ENCODE data around the gene PLK4. TPM values are rescaled to one million over a fixed set of nuclear protein-coding genes. Genes with fewer than 3 reads are reported as not detected.

PLK4 gene
- total RNA-seq, result 0.75 TPM
- long read RNA-seq, partial matches to known transcripts, result 0 of 1 reads
- long read RNA-seq, other reads (novel, unspliced or antisense), result 1 of 1 reads

DNA sequence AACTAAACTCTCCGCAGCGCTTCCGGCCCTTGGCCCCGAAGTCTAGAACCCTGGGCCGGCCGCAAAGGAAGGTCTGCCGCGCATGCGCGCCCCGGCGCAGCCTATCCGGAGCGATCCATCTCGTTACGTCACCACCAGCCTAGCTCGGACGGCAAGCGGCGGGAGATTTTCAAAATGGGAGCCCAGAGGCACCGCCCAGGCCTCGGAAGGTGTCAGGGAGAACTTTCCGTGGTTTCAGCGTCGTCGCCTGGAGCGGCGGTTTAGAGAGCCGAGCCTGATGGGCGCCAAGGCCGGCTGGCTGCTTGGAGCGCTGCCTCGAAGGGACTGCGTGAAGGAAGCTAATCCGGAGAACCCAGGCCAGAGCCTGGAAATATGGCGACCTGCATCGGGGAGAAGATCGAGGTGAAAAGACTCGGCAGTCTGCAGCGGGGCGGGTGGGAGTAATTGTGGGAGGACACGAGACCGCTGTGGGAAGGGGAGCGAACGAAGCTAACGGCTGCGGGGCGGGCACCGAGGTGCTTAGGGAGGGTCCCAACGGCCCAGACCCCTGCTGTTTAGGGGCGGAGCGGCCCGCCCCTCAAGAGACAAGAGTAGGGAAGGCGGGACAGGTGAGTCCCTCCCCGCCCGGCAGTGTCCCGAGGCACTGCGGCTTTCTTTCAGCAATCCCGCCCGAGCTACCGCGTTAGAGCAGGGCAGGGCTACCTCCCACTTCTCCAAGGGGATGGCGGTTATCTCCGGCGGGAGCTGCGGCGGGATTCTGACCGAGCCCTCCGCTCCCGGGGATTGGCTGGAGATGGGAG is at the start of gene PLK4:
Gene PLK4, plus strand, starts transcription at position 131 of the 800 bp plus-strand sequence. Its CDS starts 242 bp downstream, at position 373.
- peak; percentile 98 for DNase-seq (ENCODE audit: low spot score)
- intact Hi-C loops (cut with DNase I), result loop anchor here (1.0 to 5.0 kb wide), 2 partner anchors 84 to 99 kb away; partner anchors contain the start of genes ABHD18, HSPA4L and MFSD8

DNA sequence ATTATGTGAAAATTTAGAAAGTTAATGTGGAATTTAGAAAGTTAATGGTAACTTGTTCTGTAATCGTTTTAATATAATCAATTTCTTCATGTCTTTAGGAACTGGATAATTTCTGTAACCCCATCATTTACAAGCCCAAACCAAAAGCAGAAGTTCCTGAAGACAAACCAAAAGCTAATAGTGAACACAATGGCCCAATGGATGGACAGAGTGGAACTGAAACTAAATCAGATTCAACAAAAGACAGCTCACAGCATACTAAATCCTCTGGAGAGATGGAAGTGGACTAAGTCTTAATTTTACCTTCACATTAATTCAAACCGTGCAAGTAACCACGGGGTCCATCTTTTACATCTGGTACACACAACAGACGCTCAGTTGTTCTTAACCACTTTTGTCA is 48.1 kb upstream of the PLK4 start:
- DNase-seq (ENCODE audit: low spot score), result no peak
- intact Hi-C loops (cut with DNase I), result no loop called here

DNA sequence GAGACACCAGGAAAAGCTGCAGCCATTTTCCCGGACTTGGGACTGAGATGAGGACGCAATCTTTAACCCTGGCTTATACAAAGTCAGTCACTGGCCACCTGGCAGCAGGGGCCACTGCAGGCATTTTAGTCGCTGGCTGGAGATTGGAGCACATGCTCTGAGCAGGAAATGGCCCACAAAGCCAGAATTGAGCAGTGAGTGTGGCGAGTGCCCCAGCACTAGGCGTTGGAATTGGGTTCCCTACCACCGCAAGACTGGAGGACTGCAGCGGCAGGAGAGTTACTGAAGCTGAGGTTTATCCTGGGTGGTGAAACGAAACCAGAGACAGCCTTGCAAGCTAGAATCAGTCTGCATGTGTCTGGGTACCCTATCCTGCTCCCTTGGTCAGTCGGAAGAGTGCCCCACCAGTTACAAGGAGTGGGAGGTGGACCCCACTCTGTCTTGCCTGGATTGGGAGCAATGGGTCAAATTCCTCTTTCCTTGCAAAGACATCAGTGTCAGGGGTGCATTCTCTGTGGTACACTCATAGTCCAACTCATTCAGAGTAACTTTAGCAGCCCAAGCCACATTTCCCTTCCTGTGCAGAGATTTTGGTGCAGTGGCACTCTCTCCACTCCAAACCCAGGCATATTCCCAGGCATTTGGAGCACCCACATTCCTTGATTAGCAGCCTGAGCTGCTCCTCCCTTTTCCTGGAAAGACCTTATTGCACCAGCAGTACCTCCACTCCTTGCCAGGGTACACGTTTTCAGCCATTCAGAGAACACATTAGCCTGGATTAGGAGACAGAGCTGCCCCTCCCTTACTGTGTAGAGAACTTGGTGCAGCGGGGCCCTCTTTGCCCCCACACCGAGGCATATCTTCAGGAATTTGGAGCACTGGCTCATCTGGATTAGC is 36.7 kb upstream of the PLK4 start:
- DNase-seq (ENCODE audit: low spot score), result no peak
- intact Hi-C loops (cut with DNase I), result no loop called here

DNA sequence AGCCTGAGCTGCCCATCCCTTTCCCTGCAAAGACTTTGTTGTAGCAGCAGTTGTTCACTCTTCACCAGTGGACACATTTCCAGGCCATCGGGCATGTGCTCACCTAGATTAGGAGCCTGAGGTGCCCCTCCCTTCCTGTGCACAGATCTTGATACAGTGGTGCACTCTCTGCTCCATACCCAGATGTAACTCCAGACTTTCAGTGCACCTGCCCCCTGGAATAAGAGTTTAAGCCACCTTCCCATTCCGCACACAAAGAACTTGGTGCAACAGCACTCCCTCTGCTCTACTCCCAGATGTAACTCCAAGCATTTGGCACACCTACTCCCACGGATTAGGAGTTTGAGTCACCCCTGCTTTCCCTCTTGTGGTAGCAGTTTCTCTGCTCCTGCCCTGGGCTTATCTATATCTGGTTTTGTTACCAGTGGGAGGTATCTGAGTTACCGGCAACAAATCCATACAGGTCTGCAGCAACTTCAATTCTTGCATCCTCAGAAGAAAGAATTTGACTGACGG is 36.0 kb upstream of the PLK4 start:
- DNase-seq (ENCODE audit: low spot score), result no peak
- intact Hi-C loops (cut with DNase I), result no loop called here

DNA sequence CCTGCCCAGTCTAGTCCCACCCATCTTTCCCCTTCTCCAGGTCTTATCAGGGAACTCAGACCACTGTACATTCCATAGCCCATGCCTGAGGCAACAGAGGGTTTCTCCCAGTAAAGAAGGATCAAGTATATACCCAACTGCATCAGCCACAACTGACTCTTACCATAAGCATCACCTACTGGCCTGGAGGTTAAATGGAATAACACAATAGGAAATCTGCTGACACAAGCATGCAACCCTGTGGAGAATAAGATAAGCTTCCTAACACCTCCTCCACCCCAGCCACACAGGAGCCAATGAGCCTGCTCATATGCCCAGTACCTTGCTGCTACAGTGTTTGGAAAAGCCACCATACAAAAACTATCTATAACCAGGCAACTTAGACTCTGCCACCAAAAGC is 34.6 kb upstream of the PLK4 start:
- DNase-seq (ENCODE audit: low spot score), result no peak
- intact Hi-C loops (cut with DNase I), result no loop called here

DNA sequence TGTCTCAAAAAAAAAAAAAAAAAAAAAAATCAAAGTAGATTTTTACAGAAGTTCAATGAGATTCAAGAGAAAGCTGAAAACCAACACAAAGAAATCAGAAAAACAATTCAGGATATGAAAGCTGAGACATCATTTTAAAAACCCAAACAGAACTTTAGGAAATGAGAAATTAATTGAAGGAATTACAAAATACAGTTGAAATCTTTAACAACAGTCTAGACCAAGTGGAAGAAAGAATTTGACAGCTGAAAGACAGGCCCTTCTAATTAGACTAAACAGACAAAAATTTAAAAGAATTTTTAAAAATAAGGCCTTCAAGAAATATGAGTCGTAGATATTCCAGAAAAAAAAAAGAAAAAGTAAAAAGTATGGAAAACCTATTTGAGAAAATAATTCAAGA is 33.9 kb upstream of the PLK4 start:
- intact Hi-C loops (cut with DNase I), result no loop called here
- DNase-seq (ENCODE audit: low spot score), result no peak

DNA sequence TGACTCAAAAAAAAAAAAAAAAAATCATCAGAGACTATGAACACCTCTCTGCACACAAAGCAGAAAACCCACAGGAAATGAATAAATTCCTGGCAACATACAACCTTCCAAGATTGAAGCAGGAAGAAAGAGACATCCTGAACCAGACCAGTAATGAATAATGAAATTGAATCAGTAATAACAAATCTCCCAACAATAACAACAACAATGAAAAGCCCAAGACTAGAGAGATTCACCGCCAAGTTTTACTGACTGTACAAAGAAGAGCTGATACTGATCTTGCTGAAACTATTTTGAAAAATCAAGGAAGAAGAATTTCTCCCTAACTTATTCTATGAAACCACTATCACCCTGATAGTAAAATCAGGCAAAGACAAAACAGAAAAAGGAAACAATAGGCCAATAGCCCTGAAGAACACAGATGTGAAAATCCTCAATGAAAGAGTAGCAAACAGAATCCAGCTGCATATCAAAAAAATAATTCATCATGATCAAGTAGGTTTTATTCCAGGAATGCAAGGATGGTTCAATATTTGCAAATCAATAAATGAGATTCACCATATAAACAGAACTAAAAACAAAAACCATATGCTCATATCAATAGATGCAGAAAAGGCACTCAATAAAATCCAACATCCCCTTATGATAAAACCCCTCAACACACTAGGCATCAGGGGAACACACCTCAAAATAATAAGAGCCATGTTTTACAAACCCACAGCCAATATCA is 31.0 kb upstream of the PLK4 start:
- DNase-seq (ENCODE audit: low spot score), result no peak
- intact Hi-C loops (cut with DNase I), result no loop called here

DNA sequence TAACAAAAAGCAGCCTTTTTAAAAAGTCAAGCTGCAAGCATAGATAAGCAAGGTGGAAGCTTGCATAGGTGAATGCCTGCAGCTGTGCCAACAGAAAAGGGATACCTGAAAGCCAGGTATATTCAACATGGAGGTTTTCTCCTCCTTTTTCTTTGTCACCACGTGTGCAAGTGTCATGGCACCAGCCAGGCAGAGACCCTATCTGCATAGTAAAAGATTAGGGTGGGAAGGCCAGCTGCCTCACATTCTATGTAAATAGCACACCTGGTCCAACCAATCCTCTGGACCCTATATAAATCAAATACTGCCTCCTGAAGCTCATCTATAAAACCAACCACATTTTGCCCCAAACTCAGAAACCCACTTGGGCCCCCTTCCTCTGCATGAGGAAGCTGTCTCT is 28.0 kb upstream of the PLK4 start:
- no peak for DNase-seq (ENCODE audit: low spot score)
- intact Hi-C loops (cut with DNase I), result no loop called here

DNA sequence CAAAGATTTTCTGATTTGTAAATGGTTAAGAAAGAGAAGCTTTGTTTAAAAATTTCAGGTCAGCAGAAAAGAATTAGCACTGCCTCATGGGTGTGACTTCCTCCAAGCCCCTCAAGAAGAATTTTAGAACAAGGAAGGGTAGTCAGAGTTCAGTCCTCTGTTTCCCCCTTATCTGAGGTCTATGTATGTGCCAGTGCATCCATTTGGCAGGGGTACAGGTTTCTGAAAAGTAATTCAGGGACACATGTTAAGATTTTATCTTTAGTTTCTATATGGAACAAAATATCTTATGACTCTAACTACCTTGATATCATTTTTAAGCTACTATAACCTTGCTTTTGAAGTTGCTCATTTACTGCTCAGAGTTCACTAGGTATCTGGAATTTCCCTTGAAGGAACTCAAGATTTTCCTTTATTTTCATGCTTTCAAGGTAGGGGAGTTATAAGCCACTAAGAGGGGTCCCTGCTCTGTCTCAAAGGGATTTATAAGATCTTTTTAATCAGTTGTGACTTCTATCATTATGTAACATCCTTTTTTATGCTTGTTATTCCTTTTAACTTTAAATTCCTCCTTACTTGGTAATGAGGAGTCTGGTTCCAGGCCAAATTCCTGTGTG is 24.4 kb upstream of the PLK4 start:
- no peak for DNase-seq (ENCODE audit: low spot score)
- intact Hi-C loops (cut with DNase I), result no loop called here

DNA sequence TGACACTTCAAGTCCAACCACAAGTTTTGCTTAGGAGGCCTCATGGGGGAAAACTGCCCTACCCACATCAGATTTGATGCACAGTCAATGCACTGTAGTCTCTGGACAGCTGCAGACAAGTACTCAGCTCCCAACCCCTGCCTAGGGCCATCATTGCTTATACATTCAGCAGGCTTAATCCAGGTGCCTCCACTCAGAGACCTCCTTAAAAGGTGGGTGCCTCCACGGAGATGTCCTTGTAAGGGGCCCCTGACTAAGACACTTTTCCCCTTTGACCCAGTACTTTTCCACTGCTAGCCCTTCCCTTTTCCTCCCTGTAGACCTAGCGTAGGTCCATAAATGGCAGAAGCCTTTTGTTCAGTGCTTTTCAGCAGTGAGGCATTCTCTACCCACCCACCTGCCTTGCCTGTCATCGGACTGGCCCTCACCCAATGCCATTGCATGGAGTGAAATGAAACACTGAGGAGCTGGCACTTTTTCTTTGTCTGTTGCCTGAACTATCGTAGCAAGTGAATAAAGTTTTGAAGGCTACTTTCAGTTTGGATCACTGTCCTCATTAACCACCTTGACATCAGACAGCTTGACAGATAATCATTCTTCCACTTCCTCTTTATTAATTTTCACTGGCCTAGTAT is 23.8 kb upstream of the PLK4 start:
- intact Hi-C loops (cut with DNase I), result no loop called here

DNA sequence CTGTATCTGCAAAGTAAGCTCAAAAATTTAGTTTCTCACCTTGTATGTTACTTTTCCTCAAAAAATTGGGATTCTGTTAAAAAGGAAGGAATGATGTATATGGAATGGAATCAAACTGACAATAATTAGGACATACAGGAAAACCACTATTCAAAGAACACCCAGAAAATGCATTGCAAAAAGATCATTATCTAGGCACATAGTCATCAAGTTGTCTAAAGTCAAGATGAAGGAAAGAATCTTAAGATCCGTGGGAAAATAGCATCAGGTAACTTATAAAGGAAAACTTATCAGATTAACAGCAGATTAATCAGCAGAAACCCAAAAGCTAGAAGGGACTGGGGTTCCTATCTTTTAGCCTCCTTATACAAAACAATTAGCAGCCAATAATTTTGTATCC is 23.1 kb upstream of the PLK4 start:
- intact Hi-C loops (cut with DNase I), result no loop called here
- no peak for DNase-seq (ENCODE audit: low spot score)

More for the DNA sequence above, 23.8 kb upstream of the PLK4 start:
- DNase-seq (ENCODE audit: low spot score), result no peak

DNA sequence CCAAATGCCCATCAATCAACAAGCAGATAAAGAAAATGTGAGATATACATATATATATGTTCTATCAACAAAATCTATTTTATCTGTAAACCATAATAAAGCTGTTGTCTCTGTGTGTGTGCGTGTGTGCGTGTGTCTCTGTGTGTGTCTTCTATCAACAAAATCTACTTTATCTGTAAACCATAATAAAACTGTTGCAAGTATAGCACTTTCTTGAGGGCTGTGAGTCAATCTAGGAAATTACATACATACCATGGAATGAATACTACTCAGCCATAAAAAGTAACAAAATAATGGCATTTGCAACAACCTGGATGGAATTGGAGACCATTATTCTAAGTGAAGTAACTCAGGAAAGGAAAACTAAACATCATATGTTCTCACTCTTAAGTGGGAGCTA is 12.5 kb upstream of the PLK4 start:
- intact Hi-C loops (cut with DNase I), result no loop called here
- no peak for DNase-seq (ENCODE audit: low spot score)

DNA sequence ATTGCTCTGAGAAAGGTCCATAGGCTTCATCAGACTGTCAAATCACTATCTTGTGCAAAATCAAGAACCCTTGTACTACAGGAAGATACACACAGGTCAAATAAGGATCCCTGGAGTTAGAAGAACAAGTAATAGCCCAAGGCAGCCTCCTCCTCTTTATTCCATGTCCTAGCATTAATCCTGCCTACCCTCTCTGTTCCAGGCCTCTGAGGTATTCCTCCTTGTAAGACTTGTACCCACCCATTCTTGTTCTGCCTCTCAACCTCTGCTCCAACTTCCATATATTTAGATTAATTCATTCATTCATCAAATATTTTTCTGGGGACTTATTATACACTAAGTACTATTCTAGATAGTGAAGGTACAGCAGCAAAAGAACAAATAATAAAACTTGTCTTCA is 10.4 kb upstream of the PLK4 start:
- intact Hi-C loops (cut with DNase I), result no loop called here
- DNase-seq (ENCODE audit: low spot score), result no peak

DNA sequence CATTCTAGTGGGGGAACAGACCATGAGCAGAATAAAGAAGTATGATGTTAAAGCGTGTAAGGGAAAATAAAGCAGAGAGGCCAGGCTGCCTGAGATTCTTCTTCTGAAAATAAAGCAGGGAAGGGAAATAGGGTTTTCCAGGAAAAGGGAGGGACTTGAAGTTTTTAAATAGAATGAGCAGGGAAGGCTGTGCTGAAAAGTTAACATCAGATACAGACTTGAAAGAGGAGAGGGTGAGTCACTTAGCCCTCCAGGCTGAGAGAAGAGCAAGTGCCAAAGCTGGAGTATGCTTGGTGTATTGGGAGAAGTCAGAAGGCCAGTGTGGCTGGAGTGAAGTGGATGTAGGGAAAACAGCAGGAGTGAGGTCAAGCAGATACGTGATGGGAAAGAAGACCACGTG is 10.0 kb upstream of the PLK4 start:
- intact Hi-C loops (cut with DNase I), result no loop called here
- DNase-seq (ENCODE audit: low spot score), result no peak

DNA sequence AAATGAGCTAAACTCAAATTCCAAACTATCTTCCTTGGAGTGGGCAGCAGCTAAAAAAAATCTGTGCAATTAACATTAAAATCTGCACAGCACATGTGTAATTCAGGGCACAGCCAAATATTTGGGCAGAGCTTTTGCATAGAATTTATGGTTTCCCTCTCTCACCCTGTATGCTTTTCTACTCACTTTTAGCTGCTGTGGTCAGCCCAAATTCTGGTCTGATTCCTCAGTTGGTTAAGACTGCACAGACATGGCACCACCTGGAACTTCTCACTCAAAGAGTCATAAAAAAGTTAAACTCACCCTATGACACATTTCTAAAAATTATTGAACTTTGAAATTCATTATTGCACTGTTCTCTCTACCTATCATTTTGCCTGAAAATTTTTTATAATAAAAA is 4.9 kb upstream of the PLK4 start:
- intact Hi-C loops (cut with DNase I), result no loop called here
- no peak for DNase-seq (ENCODE audit: low spot score)

DNA sequence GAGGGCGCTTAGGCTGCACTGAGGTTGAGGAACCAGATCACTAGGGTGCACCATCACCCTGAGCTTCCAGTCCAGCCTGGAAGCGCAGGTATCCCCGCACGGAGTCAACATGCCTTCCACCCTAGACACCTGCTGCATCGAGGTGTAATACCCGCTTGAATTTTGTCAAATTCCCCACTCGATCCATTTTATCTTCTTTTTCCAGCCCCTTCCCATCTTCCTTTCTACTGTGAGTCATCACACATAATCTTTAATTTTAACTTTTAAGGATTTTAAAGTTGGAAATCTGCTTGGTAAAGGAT is 821 bp downstream of the PLK4 start:
- intact Hi-C loops (cut with DNase I), result loop anchor here (5.0 kb wide), 1 partner anchor 99 kb away; the partner anchor contains the start of gene HSPA4L
- no peak for DNase-seq (ENCODE audit: low spot score)

DNA sequence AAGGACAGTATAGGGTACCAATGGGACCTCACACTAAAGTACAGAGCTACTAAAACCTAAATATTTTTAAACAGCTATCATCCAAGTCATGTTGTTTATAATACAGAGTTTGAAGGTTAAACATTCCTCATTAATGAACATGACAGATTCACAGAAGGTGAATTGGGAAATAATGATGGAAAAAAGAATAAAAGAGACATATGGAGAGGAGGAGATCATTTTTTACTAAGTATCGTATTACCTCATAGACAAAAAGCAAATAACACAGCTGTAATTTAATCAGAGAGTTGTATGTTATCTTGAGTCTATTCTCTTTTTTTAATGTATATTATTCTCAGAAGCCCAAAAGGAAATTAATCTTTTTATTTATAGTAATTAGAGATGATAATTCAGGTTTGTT is 7.9 kb downstream of the PLK4 start:
- intact Hi-C loops (cut with DNase I), result no loop called here
- no peak for DNase-seq (ENCODE audit: low spot score)

DNA sequence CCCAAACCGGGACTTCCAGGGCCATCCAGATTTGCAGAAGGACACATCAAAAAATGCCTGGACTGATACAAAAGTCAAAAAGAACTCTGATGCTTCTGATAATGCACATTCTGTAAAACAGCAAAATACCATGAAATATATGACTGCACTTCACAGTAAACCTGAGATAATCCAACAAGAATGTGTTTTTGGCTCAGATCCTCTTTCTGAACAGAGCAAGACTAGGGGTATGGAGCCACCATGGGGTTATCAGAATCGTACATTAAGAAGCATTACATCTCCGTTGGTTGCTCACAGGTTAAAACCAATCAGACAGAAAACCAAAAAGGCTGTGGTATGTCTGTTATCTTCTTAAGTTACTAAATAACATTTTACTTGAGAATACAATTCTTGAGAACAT is 9.2 kb downstream of the PLK4 start:
- no peak for DNase-seq (ENCODE audit: low spot score)
- intact Hi-C loops (cut with DNase I), result no loop called here

DNA sequence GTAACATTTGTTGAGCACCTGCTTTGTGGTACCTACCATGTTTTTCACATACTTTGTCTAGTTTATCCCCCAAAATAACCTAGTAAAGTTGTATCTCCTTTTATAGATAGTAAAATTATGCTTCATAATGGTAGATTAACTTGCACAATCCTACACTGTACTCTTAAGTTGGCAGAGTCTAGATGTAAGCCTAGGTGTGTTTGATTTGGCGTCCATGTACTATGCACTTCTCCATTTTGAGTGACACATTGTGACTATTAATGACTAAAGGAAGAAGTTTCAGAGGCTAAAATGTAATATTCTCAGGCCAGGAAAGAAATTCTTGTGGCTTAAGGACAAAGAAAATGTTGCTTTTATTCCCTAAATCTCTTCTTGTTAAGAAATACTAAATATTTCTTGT is 15.4 kb downstream of the PLK4 start:
- intact Hi-C loops (cut with DNase I), result no loop called here
- no peak for DNase-seq (ENCODE audit: low spot score)
